Epithelial cell of esophagus (primary cell): ENCODE data around the gene MEIKIN.

ENCODE experiments used
- DNase-seq: peaks from one replicate; pipeline ENCODE4 v3.0.0; 2010; ENCODE audit warnings: low read depth
- H3K4me3 ChIP-seq: 2 replicates; pipeline ENCODE4 v1.5.1; 2011; ENCODE audit warnings: mild to moderate bottlenecking, low read length, control low read depth
- TF ChIP-seq, protein P1 (sequence below): IDR thresholded peaks from 2 replicates; pipeline ENCODE4 v1.5.1; 2011; ENCODE audit warnings: low read depth, mild to moderate bottlenecking, low read length, control low read depth, inconsistent platforms; ENCODE audit not compliant: insufficient read depth; ENCODE audit errors: missing control alignments

MEIKIN gene

DNA sequence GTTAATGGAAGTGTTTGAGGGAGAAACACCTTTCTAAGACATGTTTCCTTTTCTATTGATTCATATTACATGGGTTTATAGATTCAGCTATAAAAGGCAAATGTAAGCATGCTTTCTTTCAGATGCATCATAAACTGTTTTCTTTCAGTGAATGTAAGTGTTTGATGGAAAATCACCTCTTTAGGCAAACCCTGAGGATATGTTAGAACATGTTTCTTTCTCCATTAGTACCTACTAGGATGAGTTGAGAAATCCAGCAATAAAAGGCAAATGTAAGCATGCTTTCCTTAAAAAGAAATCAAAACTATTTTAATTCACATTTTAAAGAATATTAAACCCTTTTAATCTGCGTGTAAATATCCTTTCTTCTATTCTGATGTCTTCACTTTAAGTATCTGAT lies 180.2 kb downstream of the MEIKIN start:
- DNase-seq: peak; percentile 48
- TF ChIP-seq, protein P1, sequence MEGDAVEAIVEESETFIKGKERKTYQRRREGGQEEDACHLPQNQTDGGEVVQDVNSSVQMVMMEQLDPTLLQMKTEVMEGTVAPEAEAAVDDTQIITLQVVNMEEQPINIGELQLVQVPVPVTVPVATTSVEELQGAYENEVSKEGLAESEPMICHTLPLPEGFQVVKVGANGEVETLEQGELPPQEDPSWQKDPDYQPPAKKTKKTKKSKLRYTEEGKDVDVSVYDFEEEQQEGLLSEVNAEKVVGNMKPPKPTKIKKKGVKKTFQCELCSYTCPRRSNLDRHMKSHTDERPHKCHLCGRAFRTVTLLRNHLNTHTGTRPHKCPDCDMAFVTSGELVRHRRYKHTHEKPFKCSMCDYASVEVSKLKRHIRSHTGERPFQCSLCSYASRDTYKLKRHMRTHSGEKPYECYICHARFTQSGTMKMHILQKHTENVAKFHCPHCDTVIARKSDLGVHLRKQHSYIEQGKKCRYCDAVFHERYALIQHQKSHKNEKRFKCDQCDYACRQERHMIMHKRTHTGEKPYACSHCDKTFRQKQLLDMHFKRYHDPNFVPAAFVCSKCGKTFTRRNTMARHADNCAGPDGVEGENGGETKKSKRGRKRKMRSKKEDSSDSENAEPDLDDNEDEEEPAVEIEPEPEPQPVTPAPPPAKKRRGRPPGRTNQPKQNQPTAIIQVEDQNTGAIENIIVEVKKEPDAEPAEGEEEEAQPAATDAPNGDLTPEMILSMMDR: no peak
- no peak overlapping the region for H3K4me3 ChIP-seq

DNA sequence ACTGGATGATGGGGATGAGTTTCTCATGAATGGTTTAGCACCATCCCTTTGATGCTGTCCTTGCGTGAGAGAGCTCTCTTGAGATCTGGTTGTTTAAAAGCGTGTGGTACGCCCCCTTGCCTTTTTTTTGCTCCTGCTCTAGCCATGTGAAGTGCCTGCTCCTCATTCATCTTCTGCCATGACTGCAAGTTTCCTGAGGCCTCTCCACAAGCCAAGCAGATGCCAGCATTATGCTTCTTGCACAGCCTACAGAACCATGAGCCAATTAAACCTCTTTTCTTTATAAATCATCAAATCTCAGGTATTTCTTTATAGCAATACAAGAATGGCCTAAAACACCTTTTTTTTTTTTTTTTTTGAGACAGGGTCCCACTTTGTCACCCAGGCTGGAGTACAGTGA lies 181.5 kb downstream of the MEIKIN start:
- TF ChIP-seq, protein P1: no peak
- DNase-seq: no peak
- no peak overlapping the region for H3K4me3 ChIP-seq

DNA sequence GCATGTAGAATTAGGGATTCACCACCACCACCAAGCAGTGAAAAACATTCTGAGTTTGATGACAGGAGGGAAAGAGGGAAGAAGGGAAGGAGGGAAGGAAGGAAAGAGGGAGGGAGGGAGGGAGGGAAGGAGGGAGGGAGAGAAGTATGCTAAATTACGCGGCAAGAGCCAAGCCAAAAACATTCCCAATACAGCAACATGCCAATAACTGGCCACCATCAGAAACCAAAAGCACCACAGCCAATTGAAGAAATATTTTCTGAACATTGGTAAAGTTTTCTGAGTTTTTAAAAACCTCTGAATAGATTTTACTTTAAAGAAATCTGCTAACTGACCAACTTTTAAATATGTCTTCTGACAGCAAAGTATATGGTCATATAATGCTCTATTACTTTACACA lies 184.7 kb downstream of the MEIKIN start:
- TF ChIP-seq, protein P1: no peak
- no peak for DNase-seq
- no peak overlapping the region for H3K4me3 ChIP-seq

DNA sequence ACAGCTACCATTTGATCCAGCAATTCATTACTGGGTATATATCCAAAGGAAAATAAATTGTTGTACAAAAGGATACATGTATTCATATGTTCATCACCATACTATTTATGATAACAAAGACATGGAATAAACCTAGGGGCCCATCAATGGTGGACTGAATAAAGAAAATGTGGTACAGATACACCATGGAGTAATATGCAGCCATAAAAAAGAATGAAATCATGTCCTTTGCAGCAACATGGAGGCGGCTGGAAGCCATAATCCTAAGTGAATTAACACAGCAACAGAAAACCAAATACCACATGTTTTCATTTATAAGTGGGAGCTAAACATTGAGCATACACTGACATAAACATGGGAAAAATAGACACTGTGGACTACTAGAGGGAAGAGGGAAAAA lies 185.8 kb downstream of the MEIKIN start:
- no peak overlapping the region for H3K4me3 ChIP-seq
- no peak for DNase-seq
- TF ChIP-seq, protein P1: no peak

DNA sequence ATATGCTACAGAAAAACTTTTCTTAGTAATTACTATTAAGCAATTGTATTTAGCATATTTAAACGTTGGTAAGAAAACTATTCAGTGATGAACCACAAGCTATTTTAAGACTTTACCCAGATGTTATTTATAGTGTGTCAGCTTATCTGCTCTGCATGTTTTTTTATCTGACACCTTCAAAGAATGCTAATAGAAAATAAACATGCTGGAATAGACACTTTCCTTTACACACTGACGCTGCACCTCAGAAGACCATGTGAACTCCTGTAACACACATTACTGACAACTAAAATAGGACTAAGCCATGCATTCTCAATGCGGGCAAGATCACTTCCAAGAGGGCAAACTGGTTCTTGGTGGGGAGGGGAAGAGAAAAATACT lies 187.0 kb downstream of the MEIKIN start:
- DNase-seq: no peak
- H3K4me3 ChIP-seq: no peak overlapping the region
- TF ChIP-seq, protein P1: no peak

DNA sequence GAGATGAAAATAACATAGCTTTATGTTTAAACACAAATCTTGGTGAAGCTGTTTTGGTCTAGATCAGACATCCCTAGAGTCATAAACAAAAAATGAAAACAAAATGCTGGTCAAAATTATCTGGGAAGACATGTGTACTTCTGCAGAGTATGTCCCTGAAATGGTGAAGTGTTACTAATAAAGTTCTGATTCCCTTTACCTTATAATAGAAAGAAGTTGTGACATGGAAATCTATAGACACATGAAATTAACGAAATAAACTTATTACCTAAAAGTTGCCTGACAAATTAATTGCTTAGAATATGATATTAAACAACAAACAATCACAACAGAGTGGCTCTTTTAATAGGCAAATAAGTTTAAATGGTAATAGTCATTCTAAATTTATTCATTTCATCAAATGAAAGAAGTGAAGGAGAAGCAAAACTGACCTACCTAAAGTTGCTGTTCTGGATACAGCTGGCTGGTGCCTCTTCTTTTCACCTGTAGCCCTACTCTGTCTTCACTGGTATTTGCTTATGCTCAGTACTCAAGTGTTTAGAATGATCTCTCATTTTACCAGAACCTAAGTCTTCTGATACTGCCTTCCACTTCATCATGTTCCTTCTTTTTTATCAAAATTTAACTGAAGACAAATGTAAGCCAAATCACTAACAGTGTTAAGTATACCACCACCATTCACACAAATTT lies 187.5 kb downstream of the MEIKIN start:
- H3K4me3 ChIP-seq: no peak overlapping the region
- DNase-seq: no peak
- TF ChIP-seq, protein P1: no peak
